Lower leg skin (tissue), 3 donors: ENCODE results near the gene FSTL1.

Source experiments
- CTCF ChIP-seq, 3 donors: fragments of 450-650 bp; IDR thresholded peaks; one replicate each; pipeline ENCODE4 v1.5.1; 2016; ENCODE audit warnings: antibody characterized with exemption in 3 of 3, mild to moderate bottlenecking in 3 of 3, moderate library complexity in 2 of 3
- POLR2A ChIP-seq, 2 donors: fragments of 450-650 bp; IDR thresholded peaks; one replicate each; pipeline ENCODE4 v1.6.1; 2016 to 2017; ENCODE audit warnings: antibody characterized with exemption in 2 of 2, mild to moderate bottlenecking in 1 of 2, moderate library complexity in 1 of 2

GRCh38 chr3:120404876-120405275 is 45.9 kb downstream of the FSTL1 start:
- TF ChIP-seq CTCF (IDR thresholded peaks at IDR 0.05) (no peak), POLR2A (IDR thresholded peaks at IDR 0.05) (no peak)
